Posterior vena cava (tissue), 2 donors: ENCODE data around the gene UBE2E2. TPM values are rescaled to one million over a fixed set of nuclear protein-coding genes. Genes with fewer than 3 reads are reported as not detected.
"Not testable (repeated sequence)": the region's sequence is repeated elsewhere in the genome, so short reads cannot be mapped to it uniquely, and the experiment has no call there.

Experiments used
- DNase-seq: peaks from one replicate; pipeline ENCODE4 v3.0.0-alpha.2; 2020; ENCODE audit warnings: low spot score
- intact Hi-C, 2 donors: fragments of 100-400 bp; cut with DNase I; formaldehyde crosslinking; loops; one replicate each; pipeline versions ENCODE4 v1.14.1 to v1.14.2; 2022 to 2023
- total RNA-seq, 2 donors: library from RNA; stranded (reverse); fragmentation: NEBNext Ultra II Directional; extraction: Animal tissue kit (Norgen Biotek cat#: 25700); gene quantifications; one replicate each; pipeline ENCODE4 v1.2.1, GENCODE V29; 2021
- donor health status: DM: yes; HTN: yes; CAD: no.
- donor health status: DM: yes; HTN: yes; CAD: no.

The UBE2E2 gene
- total RNA-seq, 2 donors from 2014 or later, result 61.1 to 65.5 TPM

- intact Hi-C loops, DNase-seq: not testable (repeated sequence)
Observed at GRCh38 chr3:23618475-23618874, 415.3 kb downstream of the UBE2E2 start.

DNA sequence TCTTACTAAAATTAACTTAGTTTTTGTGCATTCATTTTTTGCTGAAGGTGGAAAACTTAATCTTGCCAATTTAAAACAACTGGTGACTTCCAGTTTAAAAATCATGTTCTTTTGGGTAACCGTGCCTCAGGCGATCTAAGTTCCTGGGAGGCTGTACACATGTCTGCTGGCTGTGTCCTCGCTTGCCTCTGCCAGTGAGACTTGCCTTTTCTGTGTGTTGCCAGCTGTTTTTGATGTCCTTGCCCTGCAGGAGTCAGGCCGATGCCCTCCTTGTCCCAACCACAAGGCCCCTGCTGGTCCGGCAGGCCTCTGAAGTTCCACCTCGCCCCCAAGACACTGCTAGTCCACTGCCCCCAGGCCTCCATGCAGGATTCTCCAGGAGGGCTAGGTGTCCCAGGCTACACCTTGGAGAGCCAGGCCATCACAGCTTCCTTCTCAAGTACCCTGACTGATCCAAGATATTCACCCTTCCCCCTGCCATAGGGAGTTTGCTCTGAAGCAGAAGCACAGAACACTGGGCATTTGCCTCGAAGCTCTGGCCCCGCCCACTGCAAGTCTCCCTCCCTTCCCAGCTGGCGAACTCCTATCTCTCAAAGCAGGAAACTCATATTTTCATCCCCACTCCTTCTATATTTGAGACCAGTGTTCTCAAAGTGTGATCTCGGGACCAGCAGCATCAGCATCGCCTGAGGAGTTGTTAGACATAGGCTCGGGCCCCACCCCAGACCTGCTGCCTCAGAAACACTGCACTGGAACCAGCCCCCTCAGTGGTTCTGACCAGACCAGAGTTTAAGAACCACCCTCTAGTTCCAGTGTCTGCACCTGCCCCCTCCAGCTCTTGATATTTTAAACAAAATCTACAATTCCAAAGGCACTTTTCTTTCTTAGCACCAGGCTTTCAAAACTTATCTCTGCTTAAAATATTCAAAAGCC, 416.8 kb downstream of the UBE2E2 start:
- DNase-seq, result no peak
- intact Hi-C loops, result no loop called here

- intact Hi-C loops, result no loop called here
- DNase-seq, result no peak
Observed at GRCh38 chr3:23620638-23621015, 417.5 kb downstream of the UBE2E2 start.

DNA sequence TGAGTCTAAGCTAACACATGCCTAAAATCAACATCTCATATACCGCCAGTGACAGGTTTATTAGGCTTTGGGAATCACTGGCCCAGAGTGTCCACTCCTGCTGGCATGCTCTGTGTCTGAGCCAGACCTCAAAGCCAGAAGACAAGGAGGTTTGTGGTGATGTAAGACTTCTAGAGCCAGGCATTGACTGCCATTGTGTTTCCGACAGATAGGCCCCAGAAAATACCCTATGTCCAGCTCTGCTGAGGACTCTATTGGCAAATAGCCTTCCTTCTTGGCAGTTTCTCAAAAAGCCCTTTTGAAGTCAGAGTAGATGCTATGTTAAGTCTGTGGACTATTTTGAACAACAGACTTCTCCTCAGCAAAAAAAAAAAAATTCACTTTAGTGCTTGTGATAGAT, 420.7 kb downstream of the UBE2E2 start:
- DNase-seq, result no peak
- intact Hi-C loops, result no loop called here

DNA sequence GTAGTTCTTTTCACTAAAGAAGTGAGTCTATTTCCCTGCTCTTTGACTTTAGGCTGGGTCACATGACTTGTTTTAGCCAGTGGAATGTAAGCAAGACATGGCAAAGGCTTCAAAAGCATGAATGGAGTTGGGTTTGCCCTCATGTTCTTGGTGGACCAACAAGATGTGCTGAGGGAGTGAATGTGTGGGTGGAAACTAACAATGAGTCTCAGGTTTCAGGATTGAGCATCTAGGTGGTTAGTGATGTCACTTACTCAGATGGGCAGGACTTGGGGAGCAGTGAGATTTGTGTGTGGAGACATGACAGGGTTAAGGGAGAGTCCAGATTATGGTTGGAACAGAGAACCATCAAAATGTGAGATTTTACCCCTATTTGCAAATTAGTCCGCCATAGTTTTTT, 421.2 kb downstream of the UBE2E2 start:
- intact Hi-C loops, result no loop called here

GRCh38 chr3:23626442-23626841, 423.3 kb downstream of the UBE2E2 start:
- intact Hi-C loops, result no loop called here
- DNase-seq, result no peak

More for the DNA sequence above, 421.2 kb downstream of the UBE2E2 start:
- no peak for DNase-seq

- DNase-seq, result no peak
- intact Hi-C loops, result no loop called here
Observed at GRCh38 chr3:23629181-23629894, 426.2 kb downstream of the UBE2E2 start.

GRCh38 chr3:23633261-23633960, 430.3 kb downstream of the UBE2E2 start:
- intact Hi-C loops, result no loop called here
- no peak for DNase-seq

GRCh38 chr3:23637339-23637738, 434.2 kb downstream of the UBE2E2 start:
- intact Hi-C loops, result no loop called here
- no peak for DNase-seq

DNA sequence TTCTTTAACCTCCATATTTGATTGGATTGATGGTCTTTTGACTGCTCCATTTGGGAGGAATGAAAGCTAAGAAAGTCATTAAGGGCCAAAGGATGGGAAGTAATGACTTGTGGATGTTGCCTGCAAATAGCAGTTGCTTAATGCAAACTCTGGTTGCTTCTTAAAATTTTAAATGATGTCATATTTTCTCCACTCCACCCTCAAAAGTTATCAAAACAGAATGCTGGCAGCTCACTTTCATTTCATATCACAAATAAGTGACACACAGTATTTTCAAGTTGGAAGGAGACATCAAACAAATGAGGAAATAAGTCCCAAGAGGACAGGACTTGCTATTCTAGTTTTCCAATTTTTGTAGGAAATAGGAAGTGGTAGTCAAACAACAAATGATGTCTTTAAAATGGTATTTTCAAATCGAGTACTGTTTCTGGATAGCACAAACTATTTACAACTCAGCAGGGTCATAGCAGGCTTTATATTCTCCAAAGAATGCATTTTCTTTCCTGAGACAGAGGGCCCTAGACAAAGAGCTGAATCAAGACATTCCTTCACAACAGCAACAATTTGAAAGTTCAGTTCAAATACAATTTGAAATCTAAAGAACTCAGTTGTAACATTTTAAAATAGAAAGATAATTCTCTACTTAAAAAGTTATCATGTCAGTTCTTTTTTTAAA, 437.5 kb downstream of the UBE2E2 start:
- no peak for DNase-seq
- intact Hi-C loops, result loop anchor here in 1 of 2 donors (10.0 kb wide), 1 partner anchor 414 kb away; no protein-coding TSS in a partner anchor
